ENCODE measurements around the gene AHI1.

Gene AHI1

GRCh38 chr6:135240711-135241110 lies 256.8 kb downstream of the AHI1 start:
- TF ChIP-seq ZNF274 (IDR thresholded peaks at IDR 0.05; ENCODE audit: low read depth, low read length), result no peak
- no peak overlapping the region for H3K4me3 ChIP-seq (ENCODE audit: low read length)

- H3K4me3 ChIP-seq (ENCODE audit: low read length), result no peak overlapping the region
- no peak for TF ChIP-seq ZNF274 (IDR thresholded peaks at IDR 0.05; ENCODE audit: low read depth, low read length)
Measured at GRCh38 chr6:135236732-135237131, 260.8 kb downstream of the AHI1 start.

- TF ChIP-seq ZNF274 (IDR thresholded peaks at IDR 0.05; ENCODE audit: low read depth, low read length), result no peak
- no peak overlapping the region for H3K4me3 ChIP-seq (ENCODE audit: low read length)
Measured at GRCh38 chr6:135236319-135236718, 261.2 kb downstream of the AHI1 start.

GRCh38 chr6:135235716-135236115 lies 261.8 kb downstream of the AHI1 start:
- no peak overlapping the region for H3K4me3 ChIP-seq (ENCODE audit: low read length)
- no peak for TF ChIP-seq ZNF274 (IDR thresholded peaks at IDR 0.05; ENCODE audit: low read depth, low read length)

GRCh38 chr6:135234492-135234780 lies 263.1 kb downstream of the AHI1 start:
- TF ChIP-seq ZNF274 (IDR thresholded peaks at IDR 0.05; ENCODE audit: low read depth, low read length), result no peak
- no peak overlapping the region for H3K4me3 ChIP-seq (ENCODE audit: low read length)

- no peak for TF ChIP-seq ZNF274 (IDR thresholded peaks at IDR 0.05; ENCODE audit: low read depth, low read length)
- H3K4me3 ChIP-seq (ENCODE audit: low read length), result no peak overlapping the region
Measured at GRCh38 chr6:135233686-135234491, 263.7 kb downstream of the AHI1 start.
